ENCODE measurements around the gene EVX2.

EVX2 gene

DNA sequence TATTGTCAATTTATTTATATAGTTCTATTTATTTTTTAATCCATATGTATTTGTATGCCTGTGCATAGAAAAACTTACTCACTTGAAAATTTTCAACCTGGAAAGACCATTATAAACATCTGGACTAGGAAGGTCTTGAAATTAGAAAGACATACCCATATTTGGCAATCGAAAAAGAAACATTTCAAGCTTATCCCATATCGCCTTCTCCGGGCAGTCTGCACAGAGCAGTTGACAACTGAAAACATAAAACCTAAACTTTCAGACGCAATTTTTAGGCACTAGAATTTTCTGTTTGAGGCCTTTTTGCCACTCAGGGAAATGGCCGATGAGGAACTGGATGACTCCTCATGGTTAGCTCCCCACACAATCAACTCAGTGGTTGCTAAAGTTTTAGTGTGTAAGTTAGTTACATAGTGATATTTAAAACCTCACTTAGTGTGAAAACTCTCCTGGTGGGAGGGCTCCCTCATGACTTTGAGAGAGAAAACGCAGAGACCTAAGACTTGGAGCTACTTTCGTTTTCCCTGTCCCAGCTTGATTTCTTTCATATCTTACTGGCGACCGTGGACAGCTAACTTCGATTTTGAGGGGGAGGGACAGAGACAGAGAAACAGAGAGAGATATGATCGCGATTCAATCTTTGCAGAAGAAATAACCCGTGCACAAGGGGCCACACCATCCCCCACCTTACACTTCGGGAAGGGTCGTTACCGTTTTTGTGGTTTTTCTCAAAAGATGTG lies 12.7 kb upstream of the EVX2 start:
- DNase-seq (ENCODE audit: low read depth in 2 of 2): no peak

DNA sequence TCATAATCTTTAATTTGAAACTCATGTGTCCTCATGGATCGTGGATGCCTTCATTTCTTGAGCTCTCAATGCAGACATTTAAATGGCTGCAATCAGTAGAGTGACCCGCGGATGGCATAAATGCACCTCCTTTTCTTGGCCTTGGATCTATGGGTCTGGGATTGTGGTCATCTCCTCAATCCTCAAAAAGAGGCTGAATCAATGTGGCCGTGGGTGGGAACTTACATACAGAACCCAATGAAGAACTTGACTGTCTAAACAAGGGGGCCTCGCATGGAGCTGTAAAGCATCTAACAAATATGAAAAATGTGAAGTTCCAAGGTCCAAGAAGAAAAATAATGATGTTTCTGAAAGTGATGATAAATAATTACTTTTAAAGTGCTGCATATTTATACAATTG lies 11.7 kb upstream of the EVX2 start:
- no peak for DNase-seq (ENCODE audit: low read depth in 2 of 2)

DNA sequence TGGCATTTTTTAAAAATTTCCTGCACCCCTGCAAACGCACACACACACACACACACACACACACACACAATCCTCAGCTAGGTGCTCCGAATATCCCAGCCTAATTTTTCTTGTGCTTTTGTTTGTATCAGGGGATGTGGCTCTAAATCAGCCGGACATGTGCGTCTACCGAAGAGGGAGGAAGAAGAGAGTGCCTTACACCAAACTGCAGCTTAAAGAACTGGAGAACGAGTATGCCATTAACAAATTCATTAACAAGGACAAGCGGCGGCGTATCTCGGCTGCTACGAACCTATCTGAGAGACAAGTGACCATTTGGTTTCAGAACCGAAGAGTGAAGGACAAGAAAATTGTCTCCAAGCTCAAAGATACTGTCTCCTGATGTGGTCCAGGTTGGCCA lies 10.6 kb upstream of the EVX2 start:
- no peak for DNase-seq (ENCODE audit: low read depth in 2 of 2)

DNA sequence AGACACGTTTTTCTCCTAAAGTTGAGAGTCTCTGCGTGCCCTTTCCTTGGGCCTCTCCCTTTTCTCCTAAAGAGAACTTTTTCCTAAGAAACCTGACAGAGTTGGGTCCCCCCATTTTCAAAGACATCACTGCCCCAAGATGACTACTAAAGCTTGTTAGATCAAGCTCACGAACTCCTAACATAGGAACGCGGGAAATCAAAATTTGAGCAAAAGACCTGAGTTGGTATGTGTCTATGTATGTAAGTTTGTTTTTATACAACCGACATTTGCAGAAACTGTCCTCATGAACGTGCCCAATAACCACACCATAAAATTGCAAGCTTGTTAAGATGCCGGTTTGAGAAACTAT lies 10.1 kb upstream of the EVX2 start:
- no peak for DNase-seq (ENCODE audit: low read depth in 2 of 2)

DNA sequence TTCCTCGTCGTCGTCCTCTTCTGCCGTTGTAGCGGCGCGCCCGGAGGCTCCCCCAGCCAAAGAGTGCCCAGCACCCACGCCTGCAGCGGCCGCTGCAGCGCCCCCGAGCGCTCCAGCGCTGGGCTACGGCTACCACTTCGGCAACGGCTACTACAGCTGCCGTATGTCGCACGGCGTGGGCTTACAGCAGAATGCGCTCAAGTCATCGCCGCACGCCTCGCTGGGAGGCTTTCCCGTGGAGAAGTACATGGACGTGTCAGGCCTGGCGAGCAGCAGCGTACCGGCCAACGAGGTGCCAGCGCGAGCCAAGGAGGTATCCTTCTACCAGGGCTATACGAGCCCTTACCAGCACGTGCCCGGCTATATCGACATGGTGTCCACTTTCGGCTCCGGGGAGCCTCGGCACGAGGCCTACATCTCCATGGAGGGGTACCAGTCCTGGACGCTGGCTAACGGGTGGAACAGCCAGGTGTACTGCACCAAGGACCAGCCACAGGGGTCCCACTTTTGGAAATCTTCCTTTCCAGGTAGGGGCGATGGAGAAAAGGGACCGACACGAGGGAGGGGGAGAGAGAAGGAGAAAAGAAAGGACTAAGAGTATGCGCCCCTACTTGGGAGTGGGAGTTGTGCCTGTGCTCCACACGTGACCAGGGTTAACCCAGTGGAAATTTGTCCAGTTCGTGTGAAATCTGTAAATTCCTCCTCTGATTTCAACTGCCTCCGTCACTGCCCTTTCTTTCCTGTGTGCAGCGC lies 9.6 kb upstream of the EVX2 start:
- no peak for DNase-seq (ENCODE audit: low read depth in 2 of 2)

DNA sequence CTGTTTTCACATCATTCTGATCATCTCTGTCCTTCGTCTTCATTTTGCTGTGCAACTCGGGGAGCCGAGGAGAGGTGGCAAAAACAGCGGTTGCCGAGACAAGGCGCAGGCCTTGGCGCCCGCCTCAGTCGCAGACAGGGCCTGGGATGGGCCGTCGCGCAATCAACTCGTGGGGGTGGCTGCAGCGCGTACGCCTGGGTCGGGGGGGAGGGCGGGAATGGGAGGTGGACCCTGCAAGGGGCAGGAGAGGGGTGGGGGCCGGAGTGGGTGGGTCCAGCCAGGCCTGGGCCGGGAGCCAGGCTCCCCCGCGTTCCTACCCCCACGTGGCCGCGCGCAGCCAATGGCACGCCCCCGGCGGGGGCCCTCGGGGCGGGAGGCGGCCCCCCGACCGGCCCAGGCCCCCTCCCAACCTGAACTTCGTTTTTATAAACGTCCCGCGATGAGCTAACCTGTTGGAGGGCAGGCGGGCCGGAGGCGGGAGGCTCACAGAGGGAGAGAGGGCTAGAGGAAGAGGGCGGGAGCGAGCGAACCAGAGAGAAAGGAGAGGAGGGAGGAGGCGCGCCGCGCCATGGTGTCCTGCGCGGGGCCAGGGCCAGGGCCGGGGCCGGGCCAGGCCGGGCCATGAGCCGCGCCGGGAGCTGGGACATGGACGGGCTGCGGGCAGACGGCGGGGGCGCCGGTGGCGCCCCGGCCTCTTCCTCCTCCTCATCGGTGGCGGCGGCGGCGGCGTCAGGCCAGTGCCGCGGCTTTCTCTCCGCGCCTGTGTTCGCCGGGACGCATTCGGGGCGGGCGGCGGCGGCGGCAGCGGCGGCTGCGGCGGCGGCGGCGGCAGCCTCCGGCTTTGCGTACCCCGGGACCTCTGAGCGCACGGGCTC lies 8.7 kb upstream of the EVX2 start, which contains the start of gene HOXD13:
Gene HOXD13 (plus strand): TSS at position 452 of the 875 bp plus-strand sequence. CDS start 170 bp downstream, at position 622.
- DNase-seq (ENCODE audit: low read depth in 2 of 2): no peak

DNA sequence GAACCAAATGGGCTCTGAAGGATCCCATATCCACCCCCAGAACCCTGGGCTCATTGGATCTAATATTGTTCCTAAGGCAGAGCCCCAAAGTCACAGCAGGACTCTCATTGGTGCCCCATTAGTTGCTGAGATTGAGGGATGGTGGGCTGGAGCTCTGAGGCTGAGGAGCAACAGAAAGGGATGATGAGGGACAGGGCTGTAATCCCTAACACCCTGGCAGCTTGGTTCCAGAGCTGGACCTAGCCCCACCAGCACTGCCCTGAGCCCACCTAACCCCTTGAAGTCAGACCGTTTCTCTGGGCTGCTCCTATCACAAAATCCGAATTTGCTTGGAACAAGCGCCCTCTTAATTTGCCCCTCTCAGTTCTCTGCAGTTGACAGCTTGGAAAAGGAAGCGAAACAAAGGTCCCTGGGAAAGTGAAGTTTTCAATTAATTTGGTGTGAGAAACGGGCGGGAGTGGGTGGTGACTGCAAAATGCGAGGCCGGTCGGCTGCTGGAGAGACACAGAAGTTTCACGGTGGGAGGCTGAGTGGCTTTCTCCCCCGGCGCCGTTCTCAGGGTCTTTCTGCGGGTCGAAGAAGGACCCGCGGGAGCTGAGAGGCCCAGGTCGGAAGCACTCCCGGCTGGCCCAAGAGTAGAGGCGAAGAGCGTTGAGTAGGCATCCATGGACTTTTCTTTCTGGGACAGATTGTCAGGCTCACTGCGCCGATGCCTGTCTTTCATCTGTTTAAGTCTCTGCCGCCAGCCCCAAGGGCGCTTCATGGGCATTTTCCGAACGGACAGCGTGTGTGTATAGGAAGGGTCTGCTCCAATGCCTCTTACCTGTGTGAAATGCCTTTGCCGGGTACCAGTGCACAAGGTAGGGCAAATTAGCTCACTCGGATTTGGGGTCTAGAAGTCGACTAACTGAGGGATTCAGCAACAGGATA lies 7.8 kb upstream of the EVX2 start:
- DNase-seq (ENCODE audit: low read depth in 2 of 2): no peak

DNA sequence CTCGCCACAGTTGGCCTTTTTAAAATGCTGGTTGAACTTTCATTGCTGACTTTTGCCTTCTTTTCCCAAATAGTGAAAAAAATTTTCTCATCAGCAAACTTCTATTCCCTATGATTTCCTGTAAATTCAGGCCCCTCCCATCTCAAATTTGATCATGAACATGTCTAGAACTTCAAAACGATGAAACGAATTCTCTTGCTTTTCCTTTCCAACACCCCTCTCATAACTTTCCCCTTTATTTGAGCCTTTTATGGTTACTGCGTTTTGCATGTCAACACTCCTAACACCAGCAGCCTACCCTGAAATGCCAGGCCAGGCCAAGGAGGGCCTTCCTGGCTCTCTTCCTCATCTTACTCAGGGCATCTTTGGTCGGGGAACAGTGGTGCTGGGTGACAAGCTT lies 7.1 kb upstream of the EVX2 start:
- no peak for DNase-seq (ENCODE audit: low read depth in 2 of 2)

DNA sequence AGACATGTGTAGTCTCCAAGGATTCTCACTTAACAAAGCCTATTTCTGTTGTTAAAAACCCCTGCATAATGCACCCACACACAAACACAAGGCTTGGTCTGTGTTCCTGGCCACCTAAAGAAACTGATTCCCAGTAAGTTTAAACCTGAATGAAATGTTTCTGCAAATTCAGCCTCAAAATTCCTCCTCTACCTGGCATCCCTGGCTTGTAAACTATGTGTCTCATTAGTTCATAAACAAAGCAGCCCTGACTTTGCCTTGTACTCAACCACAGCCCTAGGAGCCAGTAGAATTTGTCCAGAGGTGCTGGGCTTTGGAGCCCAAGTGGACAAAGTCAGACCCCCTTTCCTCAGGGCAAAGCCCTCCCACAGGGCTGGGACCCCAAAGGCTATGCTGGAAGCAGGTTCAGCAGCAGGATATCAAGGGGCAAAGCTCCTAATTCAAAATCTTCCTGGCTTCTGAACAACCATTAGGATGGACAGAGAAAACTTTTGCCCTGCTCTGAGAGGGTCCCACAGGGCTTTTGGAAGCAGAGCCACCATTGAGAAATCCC lies 6.2 kb upstream of the EVX2 start:
- no peak for DNase-seq (ENCODE audit: low read depth in 2 of 2)

DNA sequence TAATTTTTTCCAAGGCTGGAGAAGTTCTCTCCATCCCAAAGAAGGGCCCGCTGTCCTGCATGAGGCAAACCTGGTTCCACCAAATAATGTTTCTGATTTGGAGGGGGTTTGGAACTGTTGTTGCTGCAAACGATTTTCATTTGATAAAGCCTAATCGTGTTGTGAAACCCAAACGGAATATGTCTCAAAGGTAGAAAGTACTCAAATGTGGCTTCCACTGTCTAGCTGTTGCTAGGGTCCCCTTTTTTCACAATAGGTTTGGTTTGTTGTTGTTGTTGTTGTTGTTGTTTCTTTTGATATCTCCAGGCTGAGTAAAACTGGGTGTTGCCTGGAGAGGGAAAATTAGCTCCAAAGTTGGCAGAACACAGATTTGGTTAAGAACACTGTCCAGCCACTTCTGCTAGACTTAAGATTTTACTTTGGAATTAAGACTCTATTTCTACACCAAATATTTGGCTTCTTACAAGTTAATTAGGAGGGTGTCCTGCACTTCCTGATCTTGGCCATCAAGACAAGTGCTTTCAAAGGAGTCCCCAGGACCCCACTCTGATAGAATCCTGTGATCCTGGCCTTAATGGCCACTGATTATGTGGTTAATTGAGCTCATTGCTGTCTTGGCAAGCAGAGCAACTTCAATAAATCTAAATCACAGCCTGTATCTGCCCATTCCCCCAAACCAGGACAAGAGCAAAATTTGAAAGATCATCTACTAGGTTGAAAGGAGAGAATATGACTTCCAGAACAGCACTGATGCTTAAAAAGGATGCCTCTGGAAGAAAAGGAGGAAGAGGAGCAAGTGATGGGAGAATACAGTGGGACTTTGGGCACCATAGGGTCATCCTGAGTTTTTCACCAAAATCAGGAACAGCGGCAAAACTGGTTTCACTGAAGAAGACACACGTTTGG lies 5.4 kb upstream of the EVX2 start:
- no peak for DNase-seq (ENCODE audit: low read depth in 2 of 2)

DNA sequence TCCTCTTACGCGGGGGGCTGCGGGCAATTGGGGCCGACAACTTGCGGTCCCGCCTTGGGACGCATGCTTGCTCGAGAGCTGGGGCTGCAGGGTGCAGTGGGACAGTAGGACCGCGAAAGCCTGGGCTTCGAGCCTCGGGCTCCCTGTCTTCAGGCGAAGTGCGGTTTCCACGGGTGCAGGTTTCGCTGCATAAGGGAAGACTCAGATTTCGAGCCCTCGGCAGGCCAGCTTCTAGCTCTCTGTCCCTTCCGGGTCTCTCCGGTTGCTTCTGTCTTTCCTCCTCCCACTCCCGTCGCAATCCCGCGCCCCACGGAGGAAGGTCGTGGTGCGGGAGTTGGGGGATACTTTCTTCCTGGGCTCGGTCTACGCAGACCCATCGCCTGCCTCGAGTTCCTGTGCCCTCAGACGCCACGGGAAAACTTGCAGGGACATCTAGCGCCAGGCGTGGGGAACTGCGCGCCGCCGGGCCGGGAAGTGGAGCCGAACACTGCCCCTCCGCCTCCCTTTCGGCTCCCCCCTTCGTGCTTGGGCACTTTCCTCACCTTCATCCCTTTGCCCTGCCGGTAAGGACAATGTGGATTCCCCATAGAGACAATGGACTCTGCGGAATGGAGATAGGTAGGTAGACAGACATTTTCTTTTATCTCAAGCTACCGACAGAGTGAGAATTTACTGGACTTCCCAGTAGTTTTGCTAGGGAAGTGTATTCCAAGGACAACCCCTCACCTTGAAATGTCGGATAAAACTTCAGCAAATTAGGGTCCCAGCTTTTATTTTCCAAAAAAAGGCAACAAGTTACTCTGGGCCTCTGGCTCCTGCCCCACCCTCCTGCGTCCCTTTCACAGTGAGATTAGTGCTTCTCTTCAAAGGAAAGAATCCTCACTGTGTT lies 4.5 kb upstream of the EVX2 start:
- DNase-seq (ENCODE audit: low read depth in 2 of 2): no peak

DNA sequence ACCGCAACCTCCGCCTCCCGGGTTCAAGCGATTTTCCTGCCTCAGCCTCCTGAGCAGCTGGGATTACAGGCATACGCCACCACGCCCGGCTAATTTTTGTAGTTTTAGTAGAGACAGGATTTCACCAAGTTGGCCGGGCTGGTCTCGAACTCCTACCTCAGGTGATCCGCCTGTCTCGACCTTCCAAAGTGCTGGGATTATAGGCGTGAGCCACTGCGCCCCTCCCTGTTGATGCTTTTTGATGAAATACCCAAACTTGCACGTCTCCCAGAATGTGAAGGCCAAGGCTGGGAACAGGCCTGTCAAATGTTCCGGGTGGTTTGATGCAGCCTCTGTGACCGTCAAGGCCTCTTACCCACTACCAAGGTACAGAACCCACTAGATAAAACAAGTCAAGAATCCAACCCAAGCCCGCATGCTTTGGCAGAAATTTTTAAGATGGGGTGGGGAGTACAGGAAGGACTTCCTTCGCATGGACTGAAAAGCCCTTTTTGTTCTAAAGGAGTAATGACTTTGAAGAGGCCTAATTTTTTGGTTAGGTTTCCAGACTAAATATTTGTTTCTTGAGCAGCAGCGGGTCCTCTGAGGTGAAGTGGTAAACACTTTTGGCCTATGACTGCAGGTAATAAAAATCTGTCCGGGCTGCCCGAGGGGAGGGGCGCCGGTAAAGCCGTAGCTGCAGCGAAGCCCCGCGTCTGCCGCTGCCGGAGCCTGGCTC lies 3.7 kb upstream of the EVX2 start:
- no peak for DNase-seq (ENCODE audit: low read depth in 2 of 2)

DNA sequence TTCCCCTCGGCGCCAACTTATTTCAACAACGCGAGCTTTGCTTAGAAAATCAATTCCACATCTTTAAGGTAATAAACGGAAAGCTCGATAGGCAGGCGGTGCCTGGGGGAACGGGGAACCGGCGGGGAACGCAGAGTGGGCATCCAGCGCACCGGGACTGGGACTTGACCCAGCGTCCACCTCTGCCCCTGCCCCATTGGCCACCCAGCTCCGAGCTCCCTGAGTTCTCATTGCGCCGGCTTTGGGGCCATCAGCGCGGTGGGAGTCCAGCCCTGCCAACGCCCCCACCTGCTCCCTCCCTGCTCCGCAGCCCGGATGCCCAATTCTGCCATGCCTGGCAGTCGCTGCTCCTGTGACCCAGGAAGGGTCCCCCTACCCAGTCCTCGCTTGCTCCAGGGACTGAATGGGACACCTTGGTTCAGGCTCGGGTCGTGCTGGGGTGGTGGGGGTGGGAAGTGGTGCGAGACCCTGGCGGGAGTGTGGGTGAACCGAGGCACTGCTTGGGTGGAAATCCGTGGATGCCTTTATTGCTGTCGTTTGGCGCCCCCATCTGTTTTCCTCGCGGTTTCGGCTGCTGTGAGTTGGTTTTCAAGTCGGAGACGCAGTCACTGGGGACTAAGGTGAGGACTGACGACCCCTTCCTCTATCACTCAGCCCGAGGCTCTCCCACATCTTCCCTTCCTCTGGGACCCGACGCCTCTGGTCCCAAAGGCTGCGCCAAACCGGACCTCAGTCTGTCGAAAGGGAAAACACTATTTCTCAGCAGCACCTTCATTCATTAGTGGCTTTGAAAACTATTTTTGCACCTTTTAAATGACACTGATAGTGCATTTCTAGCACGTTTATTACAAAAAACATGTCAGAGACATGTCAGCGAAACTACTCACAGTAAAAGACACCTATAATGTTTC lies 2.4 kb upstream of the EVX2 start:
- DNase-seq (ENCODE audit: low read depth in 2 of 2): no peak

DNA sequence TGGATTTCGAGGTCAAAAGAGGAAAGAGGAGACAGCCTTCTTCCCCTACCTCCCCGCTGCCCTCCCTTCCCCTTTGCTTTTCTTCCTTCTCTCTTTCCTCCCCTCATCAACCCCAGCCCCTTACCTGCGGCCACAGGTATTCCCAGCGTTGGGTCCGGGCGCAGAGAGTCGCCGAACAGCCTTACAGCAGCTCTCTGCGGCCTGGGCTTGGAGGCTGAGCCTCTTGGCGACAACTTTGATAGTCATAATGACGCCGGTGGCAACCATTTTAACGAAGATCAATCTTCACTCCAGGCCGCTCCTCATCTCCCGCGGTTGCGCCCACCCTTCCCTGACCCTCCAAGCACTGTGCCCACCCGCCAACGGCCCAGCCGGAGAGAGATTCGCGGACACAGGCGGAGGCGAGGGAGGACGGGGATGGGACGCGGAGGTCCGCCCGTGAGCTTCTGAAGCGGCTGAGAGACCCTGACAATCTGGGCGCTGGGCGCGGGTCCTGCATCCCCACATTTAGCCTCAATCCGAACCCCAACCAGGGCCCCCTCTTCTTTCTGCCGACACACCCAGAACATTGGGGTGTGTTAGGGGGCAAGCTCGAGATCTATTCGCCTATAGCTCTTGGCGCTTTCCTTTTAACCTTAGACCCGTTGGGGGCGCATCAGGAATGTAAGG lies 1.5 kb upstream of the EVX2 start:
- DNase-seq (ENCODE audit: low read depth in 2 of 2): no peak

DNA sequence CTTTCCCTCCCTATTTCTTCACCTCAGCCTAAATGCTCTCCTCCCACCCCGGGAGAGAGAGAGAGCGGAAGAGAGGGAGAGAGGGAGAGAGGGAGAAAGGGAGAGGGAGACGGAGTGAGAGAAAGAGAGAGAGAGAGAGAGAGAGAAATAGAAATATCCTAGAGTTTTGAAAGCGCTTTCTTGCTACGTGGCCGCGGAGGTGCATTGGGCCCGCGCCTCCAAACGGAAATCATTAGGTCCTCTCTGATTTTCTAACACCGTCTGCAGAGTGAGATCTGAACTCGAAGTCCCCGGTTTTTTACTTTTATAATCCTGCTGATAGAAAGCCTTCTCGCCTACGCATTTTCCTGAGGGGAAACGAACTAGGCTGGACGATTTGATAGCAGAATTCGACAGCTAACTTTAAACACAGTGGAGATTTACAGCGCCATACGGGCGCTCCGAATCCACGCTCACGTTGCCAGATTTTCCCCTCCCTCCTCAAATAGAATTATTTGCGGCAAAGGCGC lies 903 bp upstream of the EVX2 start:
- DNase-seq (ENCODE audit: low read depth in 2 of 2): no peak

All from stimulated activated CD8-positive, alpha-beta memory T cell treated with anti-CD3 and anti-CD28 coated beads, Interleukin-2, amount 100 ng/mL, for 48 hours (primary cell).